ENCODE results near the gene SLC37A2.

DNA sequence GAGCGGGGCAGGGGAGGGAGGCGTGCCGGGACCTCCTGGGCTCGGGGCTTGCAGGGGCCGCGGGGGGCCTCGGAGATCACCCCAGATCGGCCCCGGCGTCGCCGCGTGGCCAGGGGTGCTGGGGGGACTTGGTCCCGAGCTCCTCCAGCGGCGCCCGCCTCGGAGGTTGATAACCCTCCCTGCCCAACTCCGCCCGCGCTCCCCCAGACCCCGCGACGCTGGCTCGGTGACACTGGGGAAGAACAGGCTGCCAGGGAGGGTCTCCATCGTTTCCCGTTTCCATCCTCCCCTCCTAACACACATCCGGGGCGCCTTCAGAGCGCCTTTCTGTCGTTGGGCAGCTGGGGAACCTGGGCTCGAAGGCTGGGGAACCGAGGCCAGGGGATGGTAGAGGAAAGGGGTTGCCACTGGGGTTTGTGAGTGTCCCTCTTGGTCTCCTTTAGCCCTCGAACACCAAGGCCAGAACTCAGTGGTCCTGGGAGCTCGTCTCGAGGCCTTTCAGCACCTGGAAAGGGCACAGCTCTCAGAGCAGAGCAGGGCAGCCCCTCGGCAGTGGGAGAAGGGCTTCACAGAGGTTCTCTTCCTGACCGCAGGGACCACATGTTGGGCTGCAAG, 431 bp downstream of the SLC37A2 start:
- no peak for TF ChIP-seq POLR2A (IDR thresholded peaks at IDR 0.05)
- TF ChIP-seq, protein P1, sequence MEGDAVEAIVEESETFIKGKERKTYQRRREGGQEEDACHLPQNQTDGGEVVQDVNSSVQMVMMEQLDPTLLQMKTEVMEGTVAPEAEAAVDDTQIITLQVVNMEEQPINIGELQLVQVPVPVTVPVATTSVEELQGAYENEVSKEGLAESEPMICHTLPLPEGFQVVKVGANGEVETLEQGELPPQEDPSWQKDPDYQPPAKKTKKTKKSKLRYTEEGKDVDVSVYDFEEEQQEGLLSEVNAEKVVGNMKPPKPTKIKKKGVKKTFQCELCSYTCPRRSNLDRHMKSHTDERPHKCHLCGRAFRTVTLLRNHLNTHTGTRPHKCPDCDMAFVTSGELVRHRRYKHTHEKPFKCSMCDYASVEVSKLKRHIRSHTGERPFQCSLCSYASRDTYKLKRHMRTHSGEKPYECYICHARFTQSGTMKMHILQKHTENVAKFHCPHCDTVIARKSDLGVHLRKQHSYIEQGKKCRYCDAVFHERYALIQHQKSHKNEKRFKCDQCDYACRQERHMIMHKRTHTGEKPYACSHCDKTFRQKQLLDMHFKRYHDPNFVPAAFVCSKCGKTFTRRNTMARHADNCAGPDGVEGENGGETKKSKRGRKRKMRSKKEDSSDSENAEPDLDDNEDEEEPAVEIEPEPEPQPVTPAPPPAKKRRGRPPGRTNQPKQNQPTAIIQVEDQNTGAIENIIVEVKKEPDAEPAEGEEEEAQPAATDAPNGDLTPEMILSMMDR (IDR thresholded peaks at IDR 0.05 in 4 of 5, conservative IDR thresholded peaks at IDR 0.05 in 1 of 5) = no peak

Measured in gastrocnemius medialis (tissue), 4 donors.